PC-9 (cell line): ENCODE measurements around the gene NFATC1.

Source experiments
- EZH2 ChIP-seq: fragments of 200-600 bp; sonication (generic); IDR thresholded peaks from 2 replicates; pipeline ENCODE4 v1.8.0; 2017; ENCODE audit warnings: antibody characterized with exemption, low read depth
- TF ChIP-seq, protein P1 (sequence below): fragments of 200-600 bp; sonication (generic); conservative IDR thresholded peaks from 2 replicates; pipeline ENCODE4 v1.6.1; 2017; ENCODE audit warnings: mixed run types, antibody characterized with exemption, mild to moderate bottlenecking, moderate library complexity

DNA sequence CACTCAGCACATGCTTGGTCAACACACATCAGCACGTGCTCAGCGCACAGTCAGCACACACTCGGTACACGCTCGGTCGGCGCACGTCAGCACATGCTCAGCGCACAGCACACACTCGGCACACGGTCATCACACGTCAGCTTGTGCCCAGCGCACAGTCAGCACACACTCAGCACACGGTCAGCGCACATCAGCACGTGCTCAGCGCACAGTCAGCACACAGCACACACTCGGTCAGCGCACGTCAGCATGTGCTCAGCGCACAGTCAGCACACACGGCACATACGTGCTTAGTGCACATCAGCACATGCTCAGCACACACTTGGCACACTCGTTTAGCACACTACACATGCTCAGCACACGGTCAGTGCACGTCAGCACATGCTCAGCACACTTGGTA, 49.7 kb upstream of the NFATC1 start:
- TF ChIP-seq, protein P1, sequence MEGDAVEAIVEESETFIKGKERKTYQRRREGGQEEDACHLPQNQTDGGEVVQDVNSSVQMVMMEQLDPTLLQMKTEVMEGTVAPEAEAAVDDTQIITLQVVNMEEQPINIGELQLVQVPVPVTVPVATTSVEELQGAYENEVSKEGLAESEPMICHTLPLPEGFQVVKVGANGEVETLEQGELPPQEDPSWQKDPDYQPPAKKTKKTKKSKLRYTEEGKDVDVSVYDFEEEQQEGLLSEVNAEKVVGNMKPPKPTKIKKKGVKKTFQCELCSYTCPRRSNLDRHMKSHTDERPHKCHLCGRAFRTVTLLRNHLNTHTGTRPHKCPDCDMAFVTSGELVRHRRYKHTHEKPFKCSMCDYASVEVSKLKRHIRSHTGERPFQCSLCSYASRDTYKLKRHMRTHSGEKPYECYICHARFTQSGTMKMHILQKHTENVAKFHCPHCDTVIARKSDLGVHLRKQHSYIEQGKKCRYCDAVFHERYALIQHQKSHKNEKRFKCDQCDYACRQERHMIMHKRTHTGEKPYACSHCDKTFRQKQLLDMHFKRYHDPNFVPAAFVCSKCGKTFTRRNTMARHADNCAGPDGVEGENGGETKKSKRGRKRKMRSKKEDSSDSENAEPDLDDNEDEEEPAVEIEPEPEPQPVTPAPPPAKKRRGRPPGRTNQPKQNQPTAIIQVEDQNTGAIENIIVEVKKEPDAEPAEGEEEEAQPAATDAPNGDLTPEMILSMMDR: no peak
- no peak for TF ChIP-seq EZH2
